A549 (cell line): Measurements from ENCODE around the gene FBXO31. TPM values are rescaled to one million over a fixed set of nuclear protein-coding genes. Genes with fewer than 3 reads are reported as not detected.

ENCODE experiments used
- ATAC-seq, 2 experiments: fragments of 200-7000 bp in 1 of 2; fragments of >200 bp in 1 of 2; cut with Nextera tagmentation in 1 of 2; cut with Tn5 transposase in 1 of 2; 3 replicates each; pipeline versions ENCODE4 v1.8.0 to v1.9.1; 2018 to 2020; ENCODE audit warnings: mild to moderate bottlenecking in 1 of 2, moderate library complexity in 1 of 2
- CTCF ChIA-PET: fragments of 300-600 bp; sonication (Branson Sonifier 250); formaldehyde crosslinking; extraction: SDS; loops from one replicate; lab custom pipeline; 2021; ENCODE audit warnings: antibody characterized with exemption, inconsistent platforms; lab: Yijun Ruan, JAX
- POLR2A ChIA-PET: fragments of 350-600 bp; formaldehyde crosslinking; extraction: SDS; loops from one replicate; lab custom pipeline; 2021; ENCODE audit warnings: antibody characterized with exemption, inconsistent platforms; lab: Yijun Ruan, JAX
- DNase-seq, 2 experiments: peaks; one replicate each; pipeline versions ENCODE4 v3.0.0 to v3.0.0-alpha.2; 2011 to 2016; ENCODE audit warnings: low read depth in 1 of 2, low spot score in 1 of 2
- FAIRE-seq: peaks from 2 replicates; lab custom pipeline; 2011; peaks lifted over from hg19 to GRCh38; lab: Jason Lieb, UNC
- H3K27ac ChIP-seq, 2 experiments: fragments of >200 bp; sonication (Bioruptor Twin); formaldehyde crosslinking; 3 replicates each; pipeline ENCODE4 v1.5.1; 2016 to 2017
- H3K4me1 ChIP-seq: fragments of >200 bp; sonication (Bioruptor Twin); formaldehyde crosslinking; 3 replicates; pipeline ENCODE4 v1.6.1; 2016
- H3K4me2 ChIP-seq: fragments of >200 bp; sonication (Bioruptor Twin); formaldehyde crosslinking; 3 replicates; pipeline ENCODE4 v1.6.1; 2016
- H3K4me3 ChIP-seq: fragments of >200 bp; sonication (Bioruptor Twin); formaldehyde crosslinking; 3 replicates; pipeline ENCODE4 v1.5.1; 2016
- H3K9me3 ChIP-seq: fragments of >200 bp; sonication (Bioruptor Twin); formaldehyde crosslinking; 3 replicates; pipeline ENCODE4 v1.6.1; 2016
- BHLHE40 ChIP-seq: IDR thresholded peaks from 2 replicates; pipeline ENCODE4 v1.6.1; 2012; ENCODE audit warnings: low read depth, low read length, inconsistent platforms
- CBX2 ChIP-seq: fragments of 200-600 bp; sonication (generic); IDR thresholded peaks from 2 replicates; pipeline ENCODE4 v1.6.1; 2016; ENCODE audit warnings: low read depth, mild to moderate bottlenecking, borderline replicate concordance
- CBX8 ChIP-seq: fragments of 200-600 bp; sonication (generic); IDR thresholded peaks from 2 replicates; pipeline ENCODE4 v1.6.1; 2016
- EHMT2 ChIP-seq: fragments of 200-600 bp; sonication (generic); IDR thresholded peaks from 2 replicates; pipeline ENCODE4 v1.6.1; 2016; ENCODE audit warnings: antibody characterized with exemption, low read depth, mild to moderate bottlenecking, moderate library complexity
- EP300 ChIP-seq, 2 experiments: fragments of >200 bp; sonication (Bioruptor Twin); formaldehyde crosslinking; IDR thresholded peaks; 2 replicates in 1 of 2; 3 replicates in 1 of 2; pipeline ENCODE4 v1.6.1; 2016 to 2017
- ESRRA ChIP-seq: fragments of 150-350 bp; IDR thresholded peaks from 2 replicates; pipeline ENCODE4 v1.6.1; 2014; ENCODE audit warnings: mild to moderate bottlenecking, low read length, borderline replicate concordance
- FOXS1 ChIP-seq: fragments of 250-450 bp; sonication (Bioruptor Pico); IDR thresholded peaks from 2 replicates; pipeline ENCODE4 v1.5.0; 2020; ENCODE audit warnings: mild to moderate bottlenecking, moderate library complexity
- HDAC2 ChIP-seq: fragments of 200-600 bp; sonication (generic); IDR thresholded peaks from 2 replicates; pipeline ENCODE4 v1.6.1; 2016
- HOXB13 ChIP-seq: fragments of 250-450 bp; sonication (Bioruptor Pico); IDR thresholded peaks from 2 replicates; pipeline ENCODE4 v1.5.0; 2020; ENCODE audit warnings: low read depth, mild to moderate bottlenecking, moderate library complexity
- MAZ ChIP-seq: fragments of 150-350 bp; IDR thresholded peaks from 2 replicates; pipeline ENCODE4 v1.6.1; 2014; ENCODE audit warnings: antibody characterized with exemption, low read depth, low read length, borderline replicate concordance
- NPAS2 ChIP-seq: fragments of 250-450 bp; sonication (Bioruptor Pico); IDR thresholded peaks from 2 replicates; pipeline ENCODE4 v1.8.0; 2022; ENCODE audit warnings: mild to moderate bottlenecking, moderate library complexity, borderline replicate concordance
- POLR2AphosphoS2 ChIP-seq: conservative IDR thresholded peaks from 2 replicates; pipeline ENCODE4 v1.6.1; 2012; ENCODE audit warnings: low read length, improper control_type of control experiment, inconsistent platforms
- RAD21 ChIP-seq, 2 experiments: fragments of >200 bp in 1 of 2; sonication (Bioruptor Twin) in 1 of 2; formaldehyde crosslinking in 1 of 2; IDR thresholded peaks in 1 of 2; conservative IDR thresholded peaks in 1 of 2; 2 replicates in 1 of 2; 3 replicates in 1 of 2; pipeline ENCODE4 v1.6.1; 2012 to 2018; ENCODE audit warnings: inconsistent platforms in 1 of 2
- RFX5 ChIP-seq: fragments of 450-650 bp; IDR thresholded peaks from 2 replicates; pipeline ENCODE4 v1.7.1; 2014; ENCODE audit warnings: antibody characterized with exemption, mild to moderate bottlenecking, moderate library complexity
- RNF2 ChIP-seq: fragments of 200-600 bp; sonication (generic); IDR thresholded peaks from 2 replicates; pipeline ENCODE4 v1.6.1; 2016; ENCODE audit warnings: low read depth, mild to moderate bottlenecking, antibody characterized with exemption, moderate library complexity, borderline replicate concordance
- SMC3 ChIP-seq: fragments of >200 bp; sonication (Bioruptor Twin); formaldehyde crosslinking; IDR thresholded peaks from 3 replicates; pipeline ENCODE4 v1.6.1; 2018; ENCODE audit warnings: inconsistent platforms
- SREBF2 ChIP-seq: fragments of 450-650 bp; IDR thresholded peaks from 2 replicates; pipeline ENCODE4 v1.6.1; 2014; ENCODE audit warnings: mild to moderate bottlenecking, moderate library complexity
- ZC3H11A ChIP-seq: fragments of 450-650 bp; IDR thresholded peaks from 2 replicates; pipeline ENCODE4 v1.6.1; 2014; ENCODE audit warnings: antibody characterized with exemption, mild to moderate bottlenecking
- ZNF302 ChIP-seq: fragments of 250-450 bp; sonication (Bioruptor Pico); IDR thresholded peaks from 2 replicates; pipeline ENCODE4 v1.9.0; 2021; ENCODE audit warnings: inconsistent platforms, mild to moderate bottlenecking, moderate library complexity
- WGBS: methylation state at CpG from one replicate; pipeline ENCODE4 v1.1.6; 2017; ENCODE audit errors: missing lambda C conversion rate; 5-methylcytosine and 5-hydroxymethylcytosine counted together
- polyA plus RNA-seq, 4 experiments: library from polyadenylated mRNA; depleted of rRNA in 3 of 4; stranded (reverse); fragments of >200 nt; fragmentation: RNase III in 1 of 4; extraction: RNeasy Plus Mini Kit Qiagen cat#74134 plus additional on column Dnase treatment in 1 of 4; gene quantifications; 2 replicates in 3 of 4; 3 replicates in 1 of 4; pipeline ENCODE4 v1.2.3, GENCODE V29; 2011 to 2017
- TF ChIP-seq, protein P1 (sequence below): fragments of 250-450 bp; sonication (Bioruptor Pico); IDR thresholded peaks from 2 replicates; pipeline ENCODE4 v1.5.0; 2021; ENCODE audit warnings: mild to moderate bottlenecking, moderate library complexity, borderline replicate concordance
- TF ChIP-seq, protein P2 (sequence below): IDR thresholded peaks from 2 replicates; pipeline ENCODE4 v1.6.1; 2012
- TF ChIP-seq, protein P3 (sequence below): fragments of 200-600 bp; sonication (generic); IDR thresholded peaks from 2 replicates; pipeline ENCODE4 v1.6.1; 2016; ENCODE audit warnings: antibody characterized with exemption, mild to moderate bottlenecking, moderate library complexity
- TF ChIP-seq, protein P4 (sequence below): IDR thresholded peaks from 2 replicates; pipeline ENCODE4 v1.6.1; 2012; ENCODE audit warnings: low read depth, borderline replicate concordance

FBXO31 gene
- polyA plus RNA-seq, 2 of the 4 experiments (the other 2 are of a cell fraction) = 10.5 to 11.1 TPM

DNA sequence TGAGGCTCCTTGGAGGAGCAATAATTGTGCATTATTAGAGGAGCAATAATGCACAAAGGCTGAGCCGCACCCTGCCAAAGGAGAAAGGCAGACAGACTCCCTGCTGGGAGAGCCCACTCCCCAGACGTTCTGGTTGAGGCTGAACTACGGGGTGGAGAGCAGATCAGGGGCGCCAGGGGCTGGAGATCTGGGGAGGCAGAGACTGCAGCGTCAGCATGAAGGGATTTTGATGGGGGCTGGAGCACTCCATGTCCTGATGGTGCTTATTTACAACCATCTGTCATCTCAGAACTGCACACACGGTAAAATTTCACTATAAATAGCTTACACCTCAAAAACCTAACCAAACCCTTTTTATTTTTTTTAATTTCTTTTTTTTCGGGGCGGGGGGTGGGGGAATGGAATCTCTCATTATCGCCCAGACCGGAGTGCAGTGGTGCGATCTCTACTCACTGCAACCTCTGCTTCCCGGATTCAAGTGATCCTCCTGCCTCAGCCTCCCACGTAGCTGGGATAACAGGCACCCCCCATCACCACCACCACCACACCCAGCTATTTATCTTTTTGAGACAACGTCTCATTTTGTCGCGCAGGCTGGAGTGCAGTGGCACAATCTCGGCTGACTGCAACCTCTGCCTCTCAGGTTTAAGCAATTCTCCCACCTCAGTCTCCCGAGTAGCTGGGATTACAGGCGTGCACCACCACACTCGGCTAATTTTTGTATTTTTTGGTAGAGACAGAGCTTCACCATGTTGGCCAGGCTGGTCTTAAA, 62.1 kb downstream of the FBXO31 start:
- 83% methylated on average over 20 of the region's 20 CpGs for WGBS
- no peak overlapping the region for H3K4me3 ChIP-seq
- H3K4me1 ChIP-seq = peaks cover 13% of the 10 kb centered on the region
- no peak overlapping the region for H3K27ac ChIP-seq
- ChIA-PET POLR2A (no interaction called here), CTCF (interaction anchor here (0.6 to 2.5 kb wide), 4 partner anchors 10 to 250 kb away, joined by 3 to 6 read pairs (median 3); no protein-coding TSS in a partner anchor)
- DNase-seq (no peak), ATAC-seq (no peak), FAIRE-seq (no peak)
- TF ChIP-seq, protein P1, sequence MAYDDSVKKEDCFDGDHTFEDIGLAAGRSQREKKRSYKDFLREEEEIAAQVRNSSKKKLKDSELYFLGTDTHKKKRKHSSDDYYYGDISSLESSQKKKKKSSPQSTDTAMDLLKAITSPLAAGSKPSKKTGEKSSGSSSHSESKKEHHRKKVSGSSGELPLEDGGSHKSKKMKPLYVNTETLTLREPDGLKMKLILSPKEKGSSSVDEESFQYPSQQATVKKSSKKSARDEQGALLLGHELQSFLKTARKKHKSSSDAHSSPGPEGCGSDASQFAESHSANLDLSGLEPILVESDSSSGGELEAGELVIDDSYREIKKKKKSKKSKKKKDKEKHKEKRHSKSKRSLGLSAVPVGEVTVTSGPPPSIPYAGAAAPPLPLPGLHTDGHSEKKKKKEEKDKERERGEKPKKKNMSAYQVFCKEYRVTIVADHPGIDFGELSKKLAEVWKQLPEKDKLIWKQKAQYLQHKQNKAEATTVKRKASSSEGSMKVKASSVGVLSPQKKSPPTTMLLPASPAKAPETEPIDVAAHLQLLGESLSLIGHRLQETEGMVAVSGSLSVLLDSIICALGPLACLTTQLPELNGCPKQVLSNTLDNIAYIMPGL (CRISPR knock-in tag) = no peak
- no peak for TF ChIP-seq POLR2AphosphoS2
- no peak for TF ChIP-seq NPAS2 (CRISPR knock-in tag)
- no peak for TF ChIP-seq HDAC2
- TF ChIP-seq ZNF302 (CRISPR knock-in tag) = no peak
- TF ChIP-seq, protein P2, sequence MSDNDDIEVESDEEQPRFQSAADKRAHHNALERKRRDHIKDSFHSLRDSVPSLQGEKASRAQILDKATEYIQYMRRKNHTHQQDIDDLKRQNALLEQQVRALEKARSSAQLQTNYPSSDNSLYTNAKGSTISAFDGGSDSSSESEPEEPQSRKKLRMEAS = no peak
- H3K9me3 ChIP-seq = no peaks in the 10 kb centered on the region
- no peak overlapping the region for H3K4me2 ChIP-seq

DNA sequence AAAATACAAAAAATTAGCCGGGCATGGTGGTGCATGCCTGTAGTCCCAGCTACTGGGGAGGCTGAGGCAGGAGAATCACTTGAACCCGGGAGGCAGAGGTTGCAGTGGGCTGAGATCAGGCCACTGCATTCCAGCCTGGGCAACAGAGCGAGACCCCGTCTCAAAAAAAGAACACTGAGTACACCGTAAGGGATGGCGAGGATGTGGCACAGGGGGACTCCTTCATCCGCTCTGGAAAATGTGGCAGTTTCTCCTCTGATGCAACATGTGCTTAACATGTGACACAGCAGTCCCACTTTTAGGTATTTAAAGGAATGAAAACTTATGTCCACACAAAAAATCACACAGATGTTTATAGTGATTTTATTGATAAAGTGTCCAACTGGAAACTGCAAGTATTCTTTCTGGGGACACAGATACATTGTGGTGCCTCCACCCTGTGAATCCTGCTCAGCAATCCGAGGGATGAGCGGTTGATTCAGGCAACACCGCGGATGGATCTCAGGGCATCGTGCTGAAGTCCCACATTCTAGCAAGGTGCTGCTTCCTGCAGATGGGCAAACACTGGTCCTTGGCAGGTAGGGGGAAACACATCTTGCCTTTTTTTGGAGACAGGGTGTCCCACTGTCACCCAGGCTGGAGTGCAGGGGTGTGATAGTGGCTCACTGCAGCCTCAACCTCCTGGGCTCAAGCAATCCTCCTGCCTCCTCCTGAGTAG, 62.9 kb downstream of the FBXO31 start:
- Histone ChIP-seq H3K4me2 (no peak overlapping the region), H3K4me3 (no peak overlapping the region), H3K4me1 (peaks cover 13% of the 10 kb centered on the region), H3K27ac (no peak overlapping the region), H3K9me3 (no peaks in the 10 kb centered on the region)
- WGBS = 94% methylated on average over 12 of the region's 12 CpGs
- POLR2A ChIA-PET = no interaction called here
- CTCF ChIA-PET = interaction anchor here (0.6 to 2.5 kb wide), 2 partner anchors 10 to 440 kb away, joined by 3 to 6 read pairs; no protein-coding TSS in a partner anchor
- DNase-seq (no peak), FAIRE-seq (no peak), ATAC-seq (no peak)
- TF ChIP-seq CBX8 = no peak
- TF ChIP-seq CBX2 = no peak
- TF ChIP-seq RFX5 = no peak
- no peak for TF ChIP-seq ESRRA
- TF ChIP-seq, protein P1 (CRISPR knock-in tag) = no peak
- TF ChIP-seq NPAS2 (CRISPR knock-in tag) = no peak
- TF ChIP-seq FOXS1 (CRISPR knock-in tag) = no peak
- TF ChIP-seq MAZ = no peak
- TF ChIP-seq BHLHE40 = no peak
- no peak for TF ChIP-seq RAD21 (conservative IDR thresholded peaks at IDR 0.05 in 1 of 2, IDR thresholded peaks at IDR 0.05 in 1 of 2)
- TF ChIP-seq SMC3 = no peak

DNA sequence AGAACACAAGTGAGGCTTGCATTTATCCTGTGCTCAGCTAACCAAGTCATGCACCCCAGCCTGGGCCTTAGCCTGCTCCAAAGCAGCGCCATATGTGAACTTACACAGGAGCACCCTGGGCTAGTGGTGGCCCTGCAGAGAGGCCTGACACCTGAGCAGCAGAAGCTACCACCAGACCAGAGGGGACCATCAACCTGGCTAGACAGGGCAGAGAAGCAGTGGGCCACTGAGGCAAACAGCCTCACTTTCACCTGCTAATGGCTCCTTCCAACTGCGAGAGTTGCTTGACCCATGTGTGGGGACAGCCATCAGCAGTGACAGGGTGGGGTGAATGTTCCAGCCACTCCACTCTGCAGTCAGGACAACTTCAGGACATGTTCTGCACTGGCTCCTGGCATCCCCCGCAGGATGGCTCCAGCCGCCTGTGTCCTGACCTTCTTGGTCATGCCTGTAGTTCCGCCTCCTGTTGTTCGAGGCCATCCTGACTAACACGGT, 63.5 kb downstream of the FBXO31 start:
- WGBS = 94% methylated on average over 7 of the region's 7 CpGs
- CTCF ChIA-PET = interaction anchor here (0.6 to 2.2 kb wide), 2 partner anchors 63 to 440 kb away, joined by 3 to 6 read pairs; partner anchors contain the start of gene FBXO31
- H3K27ac ChIP-seq = no peak overlapping the region
- TF ChIP-seq, protein P3, sequence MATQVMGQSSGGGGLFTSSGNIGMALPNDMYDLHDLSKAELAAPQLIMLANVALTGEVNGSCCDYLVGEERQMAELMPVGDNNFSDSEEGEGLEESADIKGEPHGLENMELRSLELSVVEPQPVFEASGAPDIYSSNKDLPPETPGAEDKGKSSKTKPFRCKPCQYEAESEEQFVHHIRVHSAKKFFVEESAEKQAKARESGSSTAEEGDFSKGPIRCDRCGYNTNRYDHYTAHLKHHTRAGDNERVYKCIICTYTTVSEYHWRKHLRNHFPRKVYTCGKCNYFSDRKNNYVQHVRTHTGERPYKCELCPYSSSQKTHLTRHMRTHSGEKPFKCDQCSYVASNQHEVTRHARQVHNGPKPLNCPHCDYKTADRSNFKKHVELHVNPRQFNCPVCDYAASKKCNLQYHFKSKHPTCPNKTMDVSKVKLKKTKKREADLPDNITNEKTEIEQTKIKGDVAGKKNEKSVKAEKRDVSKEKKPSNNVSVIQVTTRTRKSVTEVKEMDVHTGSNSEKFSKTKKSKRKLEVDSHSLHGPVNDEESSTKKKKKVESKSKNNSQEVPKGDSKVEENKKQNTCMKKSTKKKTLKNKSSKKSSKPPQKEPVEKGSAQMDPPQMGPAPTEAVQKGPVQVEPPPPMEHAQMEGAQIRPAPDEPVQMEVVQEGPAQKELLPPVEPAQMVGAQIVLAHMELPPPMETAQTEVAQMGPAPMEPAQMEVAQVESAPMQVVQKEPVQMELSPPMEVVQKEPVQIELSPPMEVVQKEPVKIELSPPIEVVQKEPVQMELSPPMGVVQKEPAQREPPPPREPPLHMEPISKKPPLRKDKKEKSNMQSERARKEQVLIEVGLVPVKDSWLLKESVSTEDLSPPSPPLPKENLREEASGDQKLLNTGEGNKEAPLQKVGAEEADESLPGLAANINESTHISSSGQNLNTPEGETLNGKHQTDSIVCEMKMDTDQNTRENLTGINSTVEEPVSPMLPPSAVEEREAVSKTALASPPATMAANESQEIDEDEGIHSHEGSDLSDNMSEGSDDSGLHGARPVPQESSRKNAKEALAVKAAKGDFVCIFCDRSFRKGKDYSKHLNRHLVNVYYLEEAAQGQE = no peak
- TF ChIP-seq SREBF2 (no peak), EP300 (IDR thresholded peaks at IDR 0.05) (no peak), RNF2 (no peak), EHMT2 (no peak), HOXB13 (CRISPR knock-in tag) (no peak), ZC3H11A (no peak)
- TF ChIP-seq, protein P4, sequence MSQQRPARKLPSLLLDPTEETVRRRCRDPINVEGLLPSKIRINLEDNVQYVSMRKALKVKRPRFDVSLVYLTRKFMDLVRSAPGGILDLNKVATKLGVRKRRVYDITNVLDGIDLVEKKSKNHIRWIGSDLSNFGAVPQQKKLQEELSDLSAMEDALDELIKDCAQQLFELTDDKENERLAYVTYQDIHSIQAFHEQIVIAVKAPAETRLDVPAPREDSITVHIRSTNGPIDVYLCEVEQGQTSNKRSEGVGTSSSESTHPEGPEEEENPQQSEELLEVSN = no peak

More for the DNA sequence above, 63.5 kb downstream of the FBXO31 start:
- no peak for ATAC-seq
- Histone ChIP-seq H3K4me3 (no peak overlapping the region), H3K4me2 (no peak overlapping the region), H3K4me1 (peaks cover 9% of the 10 kb centered on the region; the same call in 2 of the 3 replicates), H3K9me3 (no peaks in the 10 kb centered on the region)
- no peak for FAIRE-seq
- POLR2A ChIA-PET = interaction anchor here (1.3 kb wide), 1 partner anchor 63 kb away, joined by 6 read pairs; the partner anchor contains the start of gene FBXO31
- no peak for DNase-seq
